A549 treated with CORT108297 at 1 μM for 4 hours (cell line): Measurements from ENCODE around the gene ACAD9. TPM values are rescaled to one million over a fixed set of nuclear protein-coding genes. Genes with fewer than 3 reads are reported as not detected.

Experiments used
- total RNA-seq: library from RNA; stranded (reverse); fragments of 200-300 nt; extraction: Qiagen RNA extraction; gene quantifications from 5 replicates; pipeline ENCODE4 v1.2.3, GENCODE V29; 2022

The ACAD9 gene
- total RNA-seq = 22.9 to 25.5 TPM (median 24.8 TPM) in 5 replicates

GRCh38 chr3:128879125-128879969 lies at the start of gene ACAD9:
TSS of gene ACAD9 (plus strand) at chr3:128879620. CDS start at chr3:128879692, 72 bp downstream.

Other genes with a start within 250 kb of the ACAD9 start
- gene RPN1, start 228.8 kb upstream of the ACAD9 start, total RNA-seq = 155 to 180 TPM (median 162 TPM) in 5 replicates
- 166 to 183 TPM (median 173 TPM) in 5 replicates for gene RAB7A, start 153.4 kb upstream of the ACAD9 start, total RNA-seq
- gene CFAP92, start 114.5 kb downstream of the ACAD9 start, total RNA-seq = 0.06 TPM in 1 of 5 replicates, not detected in the others
- 0.03 TPM in 1 of 5 replicates, not detected in the others for gene EFCC1, start 121.7 kb downstream of the ACAD9 start, total RNA-seq
- gene GP9, start 181.2 kb downstream of the ACAD9 start, total RNA-seq = not detected in 5 replicates
- 2.7 to 6.0 TPM (median 5.0 TPM) in 5 replicates for gene RAB43, start 242.2 kb downstream of the ACAD9 start, total RNA-seq